SU-DHL-6 (cell line): ENCODE measurements around the gene SPECC1.

Experiments
- H2AFZ ChIP-seq: fragments of 200-600 bp; sonication (generic); 2 replicates; pipeline ENCODE4 v1.6.1; 2014; ENCODE audit warnings: low read depth, mild to moderate bottlenecking, moderate library complexity, mixed read lengths, antibody characterized with exemption, low read length; ENCODE audit not compliant: severe bottlenecking
- H3F3A ChIP-seq: fragments of 200-600 bp; shearing (Covaris generic); 2 replicates; pipeline ENCODE4 v1.6.0; 2016; ENCODE audit warnings: antibody characterized with exemption, mild to moderate bottlenecking; ENCODE audit not compliant: insufficient read depth
- H3K27ac ChIP-seq: fragments of 200-600 bp; sonication (generic); 2 replicates; pipeline ENCODE4 v1.5.1; 2016; ENCODE audit warnings: low read depth, mild to moderate bottlenecking, low read length, moderate library complexity, mixed read lengths
- H3K27me3 ChIP-seq: fragments of 200-600 bp; sonication (generic), shearing (Covaris generic); 2 replicates; pipeline ENCODE4 v1.6.0; 2014; ENCODE audit warnings: mild to moderate bottlenecking, low read length
- H3K36me3 ChIP-seq: fragments of 200-600 bp; sonication (generic); 2 replicates; pipeline ENCODE4 v1.6.1; 2014; ENCODE audit warnings: mild to moderate bottlenecking, low read length, mixed read lengths
- H3K4me2 ChIP-seq: fragments of 300-600, 200-600 bp; shearing (Covaris generic), sonication (generic); 2 replicates; pipeline ENCODE4 v1.6.0; 2014; ENCODE audit warnings: low read length, low read depth, mild to moderate bottlenecking; ENCODE audit not compliant: poor library complexity, severe bottlenecking
- H3K4me3 ChIP-seq: fragments of 200-600 bp; sonication (generic); 2 replicates; pipeline ENCODE4 v1.5.1; 2014; ENCODE audit warnings: antibody characterized with exemption, low read length, mild to moderate bottlenecking, mixed read lengths; ENCODE audit not compliant: insufficient read depth, poor library complexity, severe bottlenecking
- H3K79me2 ChIP-seq: fragments of 200-600 bp; sonication (generic); 2 replicates; pipeline ENCODE4 v1.6.1; 2014; ENCODE audit warnings: mild to moderate bottlenecking, low read length, moderate library complexity; ENCODE audit not compliant: insufficient read depth
- H3K9ac ChIP-seq: fragments of 200-600 bp; sonication (generic); 2 replicates; pipeline ENCODE4 v1.7.0; 2014; ENCODE audit warnings: mild to moderate bottlenecking, low read length
- H3K9me2 ChIP-seq: fragments of 200-600 bp; sonication (generic); replicated peaks from 2 replicates; pipeline ENCODE4 v1.6.1; 2014; ENCODE audit warnings: low read length; ENCODE audit not compliant: insufficient read depth
- H3K9me3 ChIP-seq: fragments of 200-600 bp; sonication (generic); 2 replicates; pipeline ENCODE4 v1.6.1; 2014; ENCODE audit warnings: low read length, mixed read lengths; ENCODE audit not compliant: insufficient read depth
- H4K20me1 ChIP-seq: fragments of 200-600 bp; sonication (generic); 2 replicates; pipeline ENCODE4 v1.6.1; 2014; ENCODE audit warnings: low read depth, mild to moderate bottlenecking, antibody characterized with exemption, low read length, moderate library complexity, mixed read lengths
- CTCF ChIP-seq: fragments of 200-600 bp; sonication (generic); IDR thresholded peaks from one replicate; pipeline ENCODE4 v1.5.1; 2017; ENCODE audit warnings: antibody characterized with exemption, mild to moderate bottlenecking, low read length, moderate library complexity; ENCODE audit not compliant: insufficient read depth, poor library complexity, severe bottlenecking
- EZH2phosphoT487 ChIP-seq: fragments of 200-600 bp; sonication (generic), shearing (Covaris generic); conservative IDR thresholded peaks from 2 replicates; pipeline ENCODE4 v1.6.1; 2018; ENCODE audit warnings: mild to moderate bottlenecking, antibody characterized with exemption, low read length, moderate library complexity, mixed read lengths

The SPECC1 gene

GRCh38 chr17:20039037-20039436 is 29.9 kb downstream of the SPECC1 start:
- Histone ChIP-seq H3K27ac (no peak overlapping the region), H3K9me2 (no peaks in the 10 kb centered on the region), H3K9ac (no peak overlapping the region), H3K9me3 (no peaks in the 10 kb centered on the region), H4K20me1 (no peaks in the 10 kb centered on the region), H3K79me2 (no peaks in the 10 kb centered on the region), H3K36me3 (no peaks in the 10 kb centered on the region), H3K4me3 (no peak overlapping the region), H3K4me2 (no peak overlapping the region), H2AFZ (no peak overlapping the region), H3F3A (no peaks in the 10 kb centered on the region), H3K27me3 (no peaks in the 10 kb centered on the region)
- no peak for TF ChIP-seq CTCF
- no peak for TF ChIP-seq EZH2phosphoT487

- no peaks in the 10 kb centered on the region for H3K27me3 ChIP-seq
- no peaks in the 10 kb centered on the region for H3K36me3 ChIP-seq
- no peak overlapping the region for H2AFZ ChIP-seq
- H3K4me3 ChIP-seq: no peak overlapping the region
- H3K9me2 ChIP-seq: no peaks in the 10 kb centered on the region
- no peak overlapping the region for H3K9ac ChIP-seq
- H3K4me2 ChIP-seq: no peak overlapping the region
- TF ChIP-seq EZH2phosphoT487 (no peak), CTCF (no peak)
- no peaks in the 10 kb centered on the region for H3K79me2 ChIP-seq
- H3K27ac ChIP-seq: no peak overlapping the region
- H3K9me3 ChIP-seq: no peaks in the 10 kb centered on the region
- H4K20me1 ChIP-seq: no peaks in the 10 kb centered on the region
- H3F3A ChIP-seq: no peaks in the 10 kb centered on the region
These were observed 31.1 kb downstream of the SPECC1 start for GRCh38 chr17:20040216-20040615.

- Histone ChIP-seq H3K9ac (no peak overlapping the region), H3K4me3 (no peak overlapping the region), H3F3A (no peaks in the 10 kb centered on the region), H3K79me2 (no peaks in the 10 kb centered on the region), H3K9me2 (no peaks in the 10 kb centered on the region), H3K36me3 (no peaks in the 10 kb centered on the region), H4K20me1 (no peaks in the 10 kb centered on the region), H3K4me2 (no peak overlapping the region), H3K27me3 (no peaks in the 10 kb centered on the region), H3K27ac (no peak overlapping the region), H2AFZ (no peak overlapping the region), H3K9me3 (no peaks in the 10 kb centered on the region)
- no peak for TF ChIP-seq CTCF
- no peak for TF ChIP-seq EZH2phosphoT487
These were observed 33.9 kb downstream of the SPECC1 start for GRCh38 chr17:20043021-20043420.
